Neural cell (in vitro differentiated cells): ENCODE measurements around the gene LDB3. TPM values are rescaled to one million over a fixed set of nuclear protein-coding genes. Genes with fewer than 3 reads are reported as not detected.

Experiments
- H2AFZ ChIP-seq: fragments of 200-600, 300-800 bp; sonication (generic), shearing (Covaris generic); 2 replicates; pipeline ENCODE4 v1.6.0; 2014; ENCODE audit warnings: low read depth, mild to moderate bottlenecking, antibody characterized with exemption, low read length, moderate library complexity
- H3F3A ChIP-seq: fragments of 200-600 bp; shearing (Covaris generic); 2 replicates; pipeline ENCODE4 v1.6.1; 2016; ENCODE audit warnings: mild to moderate bottlenecking, moderate library complexity, mixed read lengths, antibody characterized with exemption, low read length; ENCODE audit not compliant: insufficient read depth, poor library complexity, severe bottlenecking
- H3K27ac ChIP-seq: fragments of 200-600, 300-800 bp; sonication (generic), shearing (Covaris generic); 2 replicates; pipeline ENCODE4 v1.5.1; 2014; ENCODE audit warnings: mild to moderate bottlenecking, low read length, moderate library complexity
- H3K27me3 ChIP-seq: fragments of 300-800, 200-600 bp; sonication (generic), shearing (Covaris generic); 2 replicates; pipeline ENCODE4 v1.6.0; 2014; ENCODE audit warnings: mild to moderate bottlenecking, low read depth, low read length, moderate library complexity; ENCODE audit not compliant: insufficient read depth
- H3K36me3 ChIP-seq: fragments of 300-800, 200-600 bp; sonication (generic), shearing (Covaris generic); 2 replicates; pipeline ENCODE4 v1.5.1; 2014; ENCODE audit warnings: mild to moderate bottlenecking, antibody characterized with exemption, low read length, moderate library complexity; ENCODE audit not compliant: insufficient read depth
- H3K4me2 ChIP-seq: fragments of 300-800, 200-600 bp; sonication (generic), shearing (Covaris generic); 2 replicates; pipeline ENCODE4 v1.6.0; 2014; ENCODE audit warnings: mild to moderate bottlenecking, low read length
- H3K4me3 ChIP-seq: fragments of 300-800, 200-600 bp; sonication (generic), shearing (Covaris generic); 2 replicates; pipeline ENCODE4 v1.5.1; 2014; ENCODE audit warnings: mild to moderate bottlenecking, low read length, moderate library complexity
- H3K79me2 ChIP-seq: fragments of 200-600 bp; shearing (Covaris generic); replicated peaks from 2 replicates; pipeline ENCODE4 v1.6.0; 2014; ENCODE audit warnings: mild to moderate bottlenecking, low read length, moderate library complexity; ENCODE audit not compliant: insufficient read depth
- H3K9ac ChIP-seq: fragments of 300-800, 200-600 bp; sonication (generic), shearing (Covaris generic); 2 replicates; pipeline ENCODE4 v1.6.1; 2016; ENCODE audit warnings: mild to moderate bottlenecking, low read length, mixed read lengths
- H3K9me2 ChIP-seq: fragments of 200-600 bp; shearing (Covaris generic); 2 replicates; pipeline ENCODE4 v1.6.1; 2016; ENCODE audit warnings: mild to moderate bottlenecking, low read length, mixed read lengths; ENCODE audit not compliant: insufficient read depth
- H3K9me3 ChIP-seq: fragments of 200-600, 300-800 bp; sonication (generic), shearing (Covaris generic); 2 replicates; pipeline ENCODE4 v1.6.1; 2016; ENCODE audit warnings: mild to moderate bottlenecking, mixed run types, low read length, moderate library complexity, mixed read lengths
- H4K20me1 ChIP-seq: fragments of 200-600 bp; shearing (Covaris generic); 2 replicates; pipeline ENCODE4 v1.6.1; 2016; ENCODE audit warnings: mild to moderate bottlenecking, mixed run types; ENCODE audit not compliant: insufficient read depth
- EP300 ChIP-seq: fragments of 450-650 bp; conservative IDR thresholded peaks from 2 replicates; pipeline ENCODE4 v1.6.1; 2014; ENCODE audit warnings: antibody characterized with exemption, mild to moderate bottlenecking, moderate library complexity; ENCODE audit not compliant: poor library complexity, severe bottlenecking
- EZH2 ChIP-seq: fragments of 200-600, 300-800 bp; shearing (Covaris generic), sonication (generic); IDR thresholded peaks from 2 replicates; pipeline ENCODE4 v1.6.1; 2014; ENCODE audit warnings: antibody characterized with exemption, low read length, borderline replicate concordance, mild to moderate bottlenecking; ENCODE audit not compliant: insufficient read depth, poor library complexity, severe bottlenecking
- MXI1 ChIP-seq: fragments of 450-650 bp; conservative IDR thresholded peaks from 2 replicates; pipeline ENCODE4 v1.6.1; 2014; ENCODE audit warnings: antibody characterized with exemption, mild to moderate bottlenecking; ENCODE audit not compliant: poor library complexity, severe bottlenecking
- POLR2AphosphoS5 ChIP-seq: IDR thresholded peaks from 2 replicates; pipeline ENCODE4 v1.6.1; 2012
- RAD21 ChIP-seq: fragments of 450-650 bp; conservative IDR thresholded peaks from 2 replicates; pipeline ENCODE4 v1.6.1; 2014; ENCODE audit warnings: antibody characterized with exemption, mild to moderate bottlenecking, moderate library complexity
- REST ChIP-seq: IDR thresholded peaks from 2 replicates; pipeline ENCODE4 v1.6.1; 2012; ENCODE audit warnings: borderline replicate concordance
- SMC3 ChIP-seq: fragments of 450-650 bp; conservative IDR thresholded peaks from 2 replicates; pipeline ENCODE4 v1.6.1; 2014; ENCODE audit warnings: antibody characterized with exemption, mild to moderate bottlenecking, moderate library complexity; ENCODE audit not compliant: poor library complexity
- TAF1 ChIP-seq: IDR thresholded peaks from 2 replicates; pipeline ENCODE4 v1.6.1; 2012; ENCODE audit warnings: low read depth
- polyA plus RNA-seq: library from polyadenylated mRNA; depleted of rRNA; stranded (reverse); fragments of >200 nt; gene quantifications from 2 replicates; pipeline ENCODE4 v1.2.3, GENCODE V29; 2014
- TF ChIP-seq, protein P1 (sequence below): fragments of 450-650 bp; IDR thresholded peaks from 2 replicates; pipeline ENCODE4 v1.5.1; 2014; ENCODE audit warnings: antibody characterized with exemption, mild to moderate bottlenecking, moderate library complexity; ENCODE audit not compliant: poor library complexity, severe bottlenecking

Gene LDB3
- polyA plus RNA-seq, 1 donor from 2014 or later: 0.12 TPM

- Histone ChIP-seq H3K9me2 (no peaks in the 10 kb centered on the region), H3K79me2 (no peaks in the 10 kb centered on the region), H3K27me3 (peaks cover 5% of the 10 kb centered on the region), H2AFZ (no peak overlapping the region), H3F3A (no peaks in the 10 kb centered on the region), H3K27ac (no peak overlapping the region), H3K9ac (no peak overlapping the region), H4K20me1 (no peaks in the 10 kb centered on the region), H3K36me3 (no peaks in the 10 kb centered on the region), H3K4me2 (no peak overlapping the region), H3K9me3 (no peaks in the 10 kb centered on the region), H3K4me3 (no peak overlapping the region)
- TF ChIP-seq SMC3 (no peak), EP300 (no peak), TAF1 (no peak), MXI1 (no peak), EZH2 (no peak), RAD21 (no peak), REST (no peak), POLR2AphosphoS5 (no peak)
- TF ChIP-seq, protein P1, sequence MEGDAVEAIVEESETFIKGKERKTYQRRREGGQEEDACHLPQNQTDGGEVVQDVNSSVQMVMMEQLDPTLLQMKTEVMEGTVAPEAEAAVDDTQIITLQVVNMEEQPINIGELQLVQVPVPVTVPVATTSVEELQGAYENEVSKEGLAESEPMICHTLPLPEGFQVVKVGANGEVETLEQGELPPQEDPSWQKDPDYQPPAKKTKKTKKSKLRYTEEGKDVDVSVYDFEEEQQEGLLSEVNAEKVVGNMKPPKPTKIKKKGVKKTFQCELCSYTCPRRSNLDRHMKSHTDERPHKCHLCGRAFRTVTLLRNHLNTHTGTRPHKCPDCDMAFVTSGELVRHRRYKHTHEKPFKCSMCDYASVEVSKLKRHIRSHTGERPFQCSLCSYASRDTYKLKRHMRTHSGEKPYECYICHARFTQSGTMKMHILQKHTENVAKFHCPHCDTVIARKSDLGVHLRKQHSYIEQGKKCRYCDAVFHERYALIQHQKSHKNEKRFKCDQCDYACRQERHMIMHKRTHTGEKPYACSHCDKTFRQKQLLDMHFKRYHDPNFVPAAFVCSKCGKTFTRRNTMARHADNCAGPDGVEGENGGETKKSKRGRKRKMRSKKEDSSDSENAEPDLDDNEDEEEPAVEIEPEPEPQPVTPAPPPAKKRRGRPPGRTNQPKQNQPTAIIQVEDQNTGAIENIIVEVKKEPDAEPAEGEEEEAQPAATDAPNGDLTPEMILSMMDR: no peak
Measured at GRCh38 chr10:86708783-86709380, 40.6 kb downstream of the LDB3 start.

DNA sequence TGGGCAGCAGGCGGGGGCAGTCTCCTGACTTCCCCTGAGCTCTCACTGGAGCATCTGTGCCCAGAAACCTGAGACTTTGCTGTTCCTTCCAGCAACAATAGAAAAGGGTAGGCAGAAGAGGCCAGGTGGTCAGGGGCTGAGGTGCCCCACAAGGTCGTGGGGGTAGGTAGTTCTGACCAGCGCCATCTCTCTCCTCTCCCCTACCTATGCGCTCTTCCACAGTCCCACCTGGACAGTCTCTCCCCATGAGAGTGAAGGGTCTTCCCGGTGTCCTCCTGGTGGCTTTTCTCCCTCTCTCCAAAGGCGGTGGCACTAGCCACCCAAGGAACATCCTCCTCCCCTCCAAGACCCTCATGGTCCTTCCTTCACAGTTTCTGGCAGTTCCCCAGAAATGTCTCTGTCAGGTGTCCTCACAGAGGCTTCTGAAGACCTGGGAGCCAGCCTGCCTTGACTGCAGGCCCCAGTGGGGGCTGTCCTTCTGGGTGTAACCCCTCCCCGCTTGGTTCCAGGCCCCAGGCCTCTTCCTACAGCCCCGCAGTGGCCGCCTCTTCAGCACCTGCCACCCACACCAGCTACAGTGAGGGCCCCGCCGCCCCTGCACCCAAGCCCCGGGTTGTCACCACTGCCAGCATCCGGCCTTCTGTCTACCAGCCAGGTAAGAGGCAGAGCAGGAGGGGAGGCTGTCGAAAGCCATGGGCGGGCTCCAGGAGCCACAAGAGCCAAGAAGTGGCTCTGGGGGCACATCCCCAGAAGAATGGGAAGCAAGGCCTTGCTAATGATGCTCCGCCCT is 41.3 kb downstream of the LDB3 start:
- no peak overlapping the region for H3K9ac ChIP-seq
- H3K9me3 ChIP-seq: no peaks in the 10 kb centered on the region
- H3K27me3 ChIP-seq: peaks cover 5% of the 10 kb centered on the region
- H2AFZ ChIP-seq: no peak overlapping the region
- no peak overlapping the region for H3K4me3 ChIP-seq
- H3K9me2 ChIP-seq: no peaks in the 10 kb centered on the region
- no peak overlapping the region for H3K27ac ChIP-seq
- H3K4me2 ChIP-seq: no peak overlapping the region
- H3K79me2 ChIP-seq: no peaks in the 10 kb centered on the region
- H4K20me1 ChIP-seq: no peaks in the 10 kb centered on the region
- H3K36me3 ChIP-seq: no peaks in the 10 kb centered on the region
- H3F3A ChIP-seq: no peaks in the 10 kb centered on the region
- TF ChIP-seq MXI1: no peak
- TF ChIP-seq SMC3: no peak
- TF ChIP-seq RAD21: no peak
- TF ChIP-seq TAF1: no peak
- TF ChIP-seq POLR2AphosphoS5: no peak
- no peak for TF ChIP-seq EZH2
- TF ChIP-seq, protein P1: no peak
- TF ChIP-seq REST: no peak
- TF ChIP-seq EP300: no peak
